Measurements from ENCODE around the gene ZNF664.

DNA sequence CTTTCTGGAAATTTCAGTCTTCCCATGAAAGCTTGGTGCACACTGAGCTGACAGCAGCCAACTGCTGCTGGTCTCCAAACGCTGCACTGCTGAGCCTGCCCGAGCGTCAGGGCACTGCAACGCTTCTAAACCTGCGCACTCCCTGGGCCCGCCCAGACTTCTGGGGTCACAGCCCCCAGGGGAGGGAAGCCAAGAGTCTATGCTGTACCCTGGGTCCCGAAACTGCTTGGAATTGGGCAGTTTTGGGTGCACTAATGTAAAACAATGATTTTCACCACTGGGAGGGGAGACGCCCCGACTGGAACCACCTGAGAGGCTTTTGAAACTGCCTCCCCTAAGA is 32.4 kb upstream of the ZNF664 start:
- TF ChIP-seq, protein P1, sequence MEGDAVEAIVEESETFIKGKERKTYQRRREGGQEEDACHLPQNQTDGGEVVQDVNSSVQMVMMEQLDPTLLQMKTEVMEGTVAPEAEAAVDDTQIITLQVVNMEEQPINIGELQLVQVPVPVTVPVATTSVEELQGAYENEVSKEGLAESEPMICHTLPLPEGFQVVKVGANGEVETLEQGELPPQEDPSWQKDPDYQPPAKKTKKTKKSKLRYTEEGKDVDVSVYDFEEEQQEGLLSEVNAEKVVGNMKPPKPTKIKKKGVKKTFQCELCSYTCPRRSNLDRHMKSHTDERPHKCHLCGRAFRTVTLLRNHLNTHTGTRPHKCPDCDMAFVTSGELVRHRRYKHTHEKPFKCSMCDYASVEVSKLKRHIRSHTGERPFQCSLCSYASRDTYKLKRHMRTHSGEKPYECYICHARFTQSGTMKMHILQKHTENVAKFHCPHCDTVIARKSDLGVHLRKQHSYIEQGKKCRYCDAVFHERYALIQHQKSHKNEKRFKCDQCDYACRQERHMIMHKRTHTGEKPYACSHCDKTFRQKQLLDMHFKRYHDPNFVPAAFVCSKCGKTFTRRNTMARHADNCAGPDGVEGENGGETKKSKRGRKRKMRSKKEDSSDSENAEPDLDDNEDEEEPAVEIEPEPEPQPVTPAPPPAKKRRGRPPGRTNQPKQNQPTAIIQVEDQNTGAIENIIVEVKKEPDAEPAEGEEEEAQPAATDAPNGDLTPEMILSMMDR (IDR thresholded peaks at IDR 0.05; ENCODE audit: insufficient read depth, low read depth, low read length): no peak
- no peak for TF ChIP-seq EZH2 (IDR thresholded peaks at IDR 0.05; ENCODE audit: insufficient read depth, low read length)

Data from astrocyte (in vitro differentiated cells and primary cell).